ENCODE data around the gene TRPV3.
"Not testable (repeated sequence)": the region's sequence is repeated elsewhere in the genome, so short reads cannot be mapped to it uniquely, and the experiment has no call there.

TRPV3 gene

DNA sequence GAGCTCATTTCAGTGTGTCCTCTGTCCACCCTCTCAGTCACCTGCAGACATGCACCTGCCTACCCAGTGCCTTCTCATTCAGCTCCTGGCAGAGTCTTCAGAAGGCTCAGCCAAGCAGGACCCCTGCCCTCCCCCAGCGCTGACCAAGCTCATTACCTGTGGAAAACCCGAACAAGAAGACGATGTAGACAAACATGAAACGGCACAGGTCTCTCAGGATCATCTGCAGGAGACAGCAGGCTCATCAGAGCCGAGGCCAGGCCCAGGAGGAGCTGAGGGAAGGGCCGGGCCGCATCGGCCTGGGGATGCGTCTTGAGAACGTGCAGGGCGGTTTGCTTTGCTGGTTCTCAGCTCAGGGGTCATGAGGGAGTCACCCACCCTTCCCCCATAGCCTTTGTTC, 19.4 kb upstream of the TRPV3 start:
- no peak for DNase-seq
- in situ Hi-C loops (cut with MboI; ENCODE audit: low pct_unique_long_range_greater_than_20kb, low sequenced_read_pairs) = no loop called here

DNA sequence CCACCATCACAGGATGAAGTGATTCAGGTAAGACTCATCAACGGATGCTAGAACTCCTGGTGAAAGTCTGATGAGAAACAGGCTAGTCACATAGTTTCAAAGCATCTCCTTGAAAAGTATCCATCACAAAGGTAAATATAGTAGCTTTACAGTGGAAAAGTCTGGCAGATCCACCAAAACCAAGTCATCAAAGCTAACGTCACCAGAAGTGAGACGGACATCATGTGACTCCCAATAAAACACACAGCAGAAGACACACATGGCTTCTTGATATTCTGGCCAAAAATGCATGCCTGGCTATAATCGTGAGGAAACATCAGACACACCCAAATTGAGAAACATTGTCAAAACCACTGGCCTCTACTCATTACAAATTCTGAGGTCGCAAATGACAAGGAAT, 17.9 kb upstream of the TRPV3 start:
- DNase-seq = no peak
- in situ Hi-C loops (cut with MboI; ENCODE audit: low pct_unique_long_range_greater_than_20kb, low sequenced_read_pairs) = no loop called here

- no peak for DNase-seq
- in situ Hi-C loops (cut with MboI; ENCODE audit: low pct_unique_long_range_greater_than_20kb, low sequenced_read_pairs) = no loop called here
These were observed 16.6 kb upstream of the TRPV3 start for GRCh38 chr17:3574231-3574630.

- in situ Hi-C loops (cut with MboI; ENCODE audit: low pct_unique_long_range_greater_than_20kb, low sequenced_read_pairs) = no loop called here
- DNase-seq = no peak
These were observed 15.9 kb upstream of the TRPV3 start for GRCh38 chr17:3573246-3574100.

DNA sequence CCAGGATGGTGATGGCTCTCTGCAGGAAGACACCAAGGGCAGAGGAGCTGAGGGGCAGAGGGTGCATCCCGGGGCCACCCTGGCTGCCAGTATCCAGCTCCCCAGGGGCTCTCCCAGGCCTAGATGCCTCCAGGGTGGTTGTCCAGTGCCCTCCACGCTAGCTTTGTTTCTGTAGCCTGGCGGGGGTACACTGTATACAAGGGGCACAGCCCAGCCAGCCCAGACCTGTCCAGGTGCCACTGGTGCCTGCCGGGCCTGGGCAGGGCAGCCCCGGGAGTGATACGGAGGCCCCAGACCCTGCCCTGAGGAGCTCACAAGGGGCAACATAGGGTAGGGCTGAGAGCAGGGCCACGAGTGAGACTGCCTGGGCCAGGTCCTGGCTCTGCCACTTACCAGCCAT, 14.6 kb upstream of the TRPV3 start:
- in situ Hi-C loops (cut with MboI; ENCODE audit: low pct_unique_long_range_greater_than_20kb, low sequenced_read_pairs) = no loop called here

DNA sequence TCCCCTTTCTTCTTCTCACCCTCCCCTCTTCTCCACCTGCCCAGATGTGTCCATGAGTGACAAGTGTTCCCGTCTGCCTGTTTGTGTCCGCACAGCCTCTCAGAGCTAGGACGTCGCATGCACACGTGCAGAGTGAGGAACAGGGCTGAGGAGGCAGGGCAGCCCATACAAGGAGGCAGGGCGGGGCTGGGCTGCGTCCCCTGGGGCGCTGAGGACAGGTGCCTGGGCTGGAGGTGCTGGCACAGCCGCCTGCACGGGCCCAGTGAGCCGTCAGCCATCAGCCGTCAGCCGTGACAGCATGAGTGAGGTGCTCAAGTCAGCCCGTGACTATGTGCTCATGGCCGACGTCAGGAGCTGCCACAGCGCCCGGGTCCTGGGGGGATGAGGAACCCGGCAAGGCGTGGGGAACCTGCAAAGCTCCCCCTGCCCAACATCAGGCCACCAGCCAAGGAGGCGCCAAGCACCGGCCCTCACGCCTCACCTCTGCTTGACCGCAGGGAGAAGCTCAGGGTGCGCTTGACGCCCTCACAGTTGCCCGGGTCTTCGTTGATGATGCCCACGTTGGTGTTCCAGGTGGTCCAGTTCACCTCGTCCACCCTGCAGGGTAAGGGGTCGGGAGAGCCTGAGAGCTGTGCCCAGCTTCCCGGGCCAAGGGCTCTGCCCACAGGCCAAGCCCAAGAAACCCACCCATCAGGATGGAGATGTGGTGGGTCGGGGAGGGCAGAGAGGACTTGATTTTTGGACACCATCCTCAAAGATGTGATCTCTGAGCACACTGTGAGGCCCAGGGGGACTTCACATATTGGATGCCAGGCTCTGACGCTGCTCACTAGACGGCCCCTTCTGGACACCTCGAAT, 13.7 kb upstream of the TRPV3 start:
- no peak for DNase-seq
- in situ Hi-C loops (cut with MboI; ENCODE audit: low pct_unique_long_range_greater_than_20kb, low sequenced_read_pairs) = no loop called here

More for the DNA sequence above, 14.6 kb upstream of the TRPV3 start:
- no peak for DNase-seq

DNA sequence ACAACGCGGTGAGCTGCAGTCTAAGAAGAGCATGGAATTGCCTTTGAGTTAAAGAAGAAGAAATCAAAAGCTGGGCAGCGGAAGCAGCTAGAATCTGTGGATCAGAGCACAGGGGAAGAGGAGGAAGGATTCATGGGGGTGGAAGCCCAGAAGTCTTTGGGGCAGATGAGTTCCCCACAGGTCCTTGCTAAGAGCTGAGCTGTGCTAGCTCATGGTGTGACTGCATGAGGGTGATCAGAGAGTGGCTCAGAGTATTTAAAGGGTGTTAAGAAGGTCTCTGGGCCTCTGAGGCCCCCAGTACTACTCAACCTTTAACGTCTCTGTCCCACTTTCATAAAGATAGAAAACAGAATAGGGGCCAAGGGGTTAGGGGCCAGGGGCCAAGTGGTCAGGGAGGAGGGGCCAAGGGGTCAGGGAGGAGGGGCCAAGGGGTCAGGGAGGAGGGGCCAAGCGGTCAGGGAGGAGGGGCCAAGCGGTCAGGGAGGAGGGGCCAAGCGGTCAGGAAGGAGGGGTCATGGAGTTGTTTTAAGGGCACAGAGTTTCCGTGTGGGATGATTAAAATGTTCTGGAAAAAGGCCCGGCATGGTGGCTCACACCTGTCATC, 12.0 kb upstream of the TRPV3 start:
- in situ Hi-C loops (cut with MboI; ENCODE audit: low pct_unique_long_range_greater_than_20kb, low sequenced_read_pairs) = no loop called here
- DNase-seq = no peak

DNA sequence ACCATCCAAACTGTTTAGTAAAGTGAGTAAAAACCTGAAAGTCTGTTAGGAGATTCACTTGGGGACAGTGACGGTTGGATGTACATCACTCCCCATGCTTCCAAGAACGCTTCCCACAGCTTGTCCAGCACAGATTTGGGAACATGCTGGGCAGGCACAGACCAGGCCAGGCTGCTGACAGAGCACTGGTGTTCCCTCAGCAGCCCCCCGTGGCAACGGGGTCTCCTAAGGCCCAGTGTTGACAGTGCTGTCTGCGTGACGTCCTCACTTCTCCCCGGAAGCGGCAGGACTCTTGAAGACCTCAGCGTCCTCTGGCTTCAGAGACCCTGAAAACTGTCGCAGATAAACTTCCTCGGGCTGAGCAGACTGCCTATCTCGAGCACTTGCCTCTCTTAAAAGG, 8.9 kb upstream of the TRPV3 start:
- in situ Hi-C loops (cut with MboI; ENCODE audit: low pct_unique_long_range_greater_than_20kb, low sequenced_read_pairs) = no loop called here
- no peak for DNase-seq

- in situ Hi-C loops (cut with MboI; ENCODE audit: low pct_unique_long_range_greater_than_20kb, low sequenced_read_pairs) = no loop called here
- no peak for DNase-seq
These were observed 7.5 kb upstream of the TRPV3 start for GRCh38 chr17:3565143-3565542.

DNA sequence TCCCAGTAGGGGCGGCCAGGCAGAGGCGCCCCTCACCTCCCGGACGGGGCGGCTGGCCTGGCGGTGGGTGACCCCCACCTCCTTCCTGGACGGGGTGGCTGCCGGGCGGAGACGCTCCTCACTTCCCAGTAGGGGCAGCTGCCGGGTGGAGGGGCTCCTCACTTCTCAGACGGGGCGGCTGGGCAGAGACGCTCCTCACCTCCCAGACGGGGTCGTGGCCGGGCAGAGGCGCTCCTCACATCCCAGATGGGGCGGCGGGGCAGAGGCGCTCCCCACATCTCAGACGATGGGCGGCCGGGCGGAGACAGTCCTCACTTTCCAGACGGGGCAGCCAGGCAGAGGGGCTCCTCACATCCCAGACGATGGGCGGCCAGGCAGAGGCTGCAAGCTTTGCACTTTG, 6.6 kb upstream of the TRPV3 start:
- DNase-seq; in situ Hi-C loops (cut with MboI; ENCODE audit: low pct_unique_long_range_greater_than_20kb, low sequenced_read_pairs): not testable (repeated sequence)

DNA sequence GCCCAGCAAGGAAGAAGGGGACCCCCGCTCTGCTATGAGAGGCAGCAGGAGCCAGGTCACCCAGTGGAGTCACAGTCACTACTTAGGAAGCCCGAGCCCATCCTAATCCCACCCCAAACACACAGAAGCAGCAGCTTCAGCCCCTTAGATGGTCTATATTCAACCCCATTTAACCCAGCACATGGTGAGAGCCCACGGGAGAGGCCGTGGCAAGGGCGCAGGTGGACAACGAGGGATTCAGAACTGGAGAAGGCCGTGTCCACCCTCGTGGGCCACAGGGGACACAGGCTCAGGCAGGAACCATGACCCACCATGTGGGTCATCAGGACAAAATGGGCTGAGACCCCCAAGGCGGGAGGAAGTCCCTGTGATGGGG, 1.6 kb upstream of the TRPV3 start:
- in situ Hi-C loops (cut with MboI; ENCODE audit: low pct_unique_long_range_greater_than_20kb, low sequenced_read_pairs) = no loop called here
- DNase-seq = no peak

DNA sequence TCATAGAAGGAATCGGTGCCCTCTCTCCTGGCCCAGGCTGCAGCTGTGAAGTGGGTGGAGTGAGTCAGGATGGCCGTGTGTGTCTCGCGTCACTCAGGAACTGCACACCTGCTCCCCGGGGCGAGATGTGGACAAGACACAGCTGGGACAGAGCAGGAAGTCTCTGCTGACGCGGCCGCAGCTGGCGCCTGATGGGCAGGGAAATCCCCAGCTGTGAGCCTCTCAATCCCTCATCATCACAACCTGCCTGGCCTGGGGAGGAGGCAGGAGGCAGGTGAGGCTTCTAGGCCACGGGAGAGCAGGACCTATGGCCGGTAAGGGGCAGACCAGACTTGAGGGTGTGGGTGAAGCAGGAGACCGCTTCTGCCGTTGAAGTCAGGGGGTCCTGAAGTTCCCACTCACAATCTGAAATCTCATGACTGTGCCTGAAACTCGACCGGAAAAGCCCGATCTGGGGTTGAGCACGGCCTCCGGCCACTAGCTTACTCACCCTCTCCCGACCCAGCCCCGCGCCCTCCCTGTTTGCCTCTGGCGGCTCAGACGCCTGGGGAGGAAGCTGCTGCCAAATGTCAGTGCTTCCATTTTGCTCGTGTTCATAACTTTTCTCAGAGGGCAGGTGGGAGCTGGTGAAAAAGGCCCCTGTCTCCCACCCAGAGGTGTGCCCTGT, 1.1 kb upstream of the TRPV3 start:
- in situ Hi-C loops (cut with MboI; ENCODE audit: low pct_unique_long_range_greater_than_20kb, low sequenced_read_pairs) = no loop called here
- DNase-seq = no peak

- in situ Hi-C loops (cut with MboI; ENCODE audit: low pct_unique_long_range_greater_than_20kb, low sequenced_read_pairs) = no loop called here
- no peak for DNase-seq
These were observed 470 bp downstream of the TRPV3 start for GRCh38 chr17:3556916-3557767.

DNA sequence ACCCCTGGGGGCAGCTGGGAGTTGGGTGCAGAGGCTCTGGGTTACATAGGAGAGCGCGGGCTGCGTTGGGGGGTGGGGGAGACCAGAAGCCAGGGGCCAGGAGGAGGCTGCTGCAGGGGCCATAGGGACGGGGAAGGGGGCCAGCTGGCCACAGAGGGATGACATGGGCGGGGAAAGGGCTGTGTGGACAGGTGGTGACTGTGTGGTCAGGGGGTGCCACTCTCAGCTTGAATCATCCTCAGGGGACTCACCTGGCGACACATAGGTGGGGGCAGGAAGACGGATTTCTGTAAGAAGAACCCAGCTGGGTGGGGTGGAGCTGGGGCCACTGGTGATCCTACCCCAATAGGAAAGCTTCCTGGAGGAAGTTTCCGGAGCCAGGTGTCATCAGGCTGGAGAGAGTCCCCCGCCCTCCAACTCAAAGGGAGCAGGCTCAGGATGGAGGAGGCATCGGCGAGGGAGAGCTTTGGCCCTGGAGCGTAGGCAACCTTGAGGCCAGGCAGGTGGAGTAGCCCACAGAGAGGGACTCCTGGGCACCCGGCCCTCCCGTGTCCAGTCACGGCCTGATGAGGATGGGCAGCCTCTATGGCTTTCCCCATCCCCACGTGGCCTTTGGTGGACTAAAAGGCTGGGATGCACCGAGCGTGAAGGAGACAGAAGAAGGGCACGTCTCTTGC, 1.2 kb downstream of the TRPV3 start:
- DNase-seq = no peak
- in situ Hi-C loops (cut with MboI; ENCODE audit: low pct_unique_long_range_greater_than_20kb, low sequenced_read_pairs) = no loop called here

DNA sequence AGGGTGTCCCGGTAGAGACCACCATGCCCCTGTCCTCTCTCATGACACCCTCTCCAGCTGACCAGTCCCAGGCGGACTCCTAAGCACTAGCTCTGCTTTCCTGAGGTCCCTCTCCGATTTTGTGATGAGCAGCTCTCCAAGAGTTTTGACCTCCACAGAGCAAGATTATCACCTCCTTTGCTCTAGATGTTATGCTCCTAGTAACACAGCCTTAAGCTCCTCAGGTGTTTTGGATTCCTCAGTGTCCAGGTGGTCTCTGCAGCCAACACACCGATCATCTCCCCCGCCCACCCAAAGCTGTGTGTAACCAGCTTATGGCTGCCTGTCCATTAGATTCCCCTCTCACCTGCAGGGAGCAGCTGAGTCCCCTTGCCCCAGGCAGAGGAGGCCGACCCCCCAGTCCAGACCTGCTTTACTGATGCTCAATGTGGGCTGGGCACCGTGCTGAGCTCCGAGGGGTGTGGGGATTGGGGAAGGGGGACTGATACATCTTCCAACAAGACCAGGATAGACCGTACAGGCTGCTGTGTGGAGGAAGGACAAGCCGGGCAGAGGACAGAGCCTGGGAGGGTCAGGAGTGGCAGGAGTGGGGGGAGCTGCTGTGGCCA, 2.3 kb downstream of the TRPV3 start:
- in situ Hi-C loops (cut with MboI; ENCODE audit: low pct_unique_long_range_greater_than_20kb, low sequenced_read_pairs) = no loop called here
- no peak for DNase-seq

GRCh38 chr17:3554440-3554839, 3.2 kb downstream of the TRPV3 start:
- in situ Hi-C loops (cut with MboI; ENCODE audit: low pct_unique_long_range_greater_than_20kb, low sequenced_read_pairs) = no loop called here
- no peak for DNase-seq

DNA sequence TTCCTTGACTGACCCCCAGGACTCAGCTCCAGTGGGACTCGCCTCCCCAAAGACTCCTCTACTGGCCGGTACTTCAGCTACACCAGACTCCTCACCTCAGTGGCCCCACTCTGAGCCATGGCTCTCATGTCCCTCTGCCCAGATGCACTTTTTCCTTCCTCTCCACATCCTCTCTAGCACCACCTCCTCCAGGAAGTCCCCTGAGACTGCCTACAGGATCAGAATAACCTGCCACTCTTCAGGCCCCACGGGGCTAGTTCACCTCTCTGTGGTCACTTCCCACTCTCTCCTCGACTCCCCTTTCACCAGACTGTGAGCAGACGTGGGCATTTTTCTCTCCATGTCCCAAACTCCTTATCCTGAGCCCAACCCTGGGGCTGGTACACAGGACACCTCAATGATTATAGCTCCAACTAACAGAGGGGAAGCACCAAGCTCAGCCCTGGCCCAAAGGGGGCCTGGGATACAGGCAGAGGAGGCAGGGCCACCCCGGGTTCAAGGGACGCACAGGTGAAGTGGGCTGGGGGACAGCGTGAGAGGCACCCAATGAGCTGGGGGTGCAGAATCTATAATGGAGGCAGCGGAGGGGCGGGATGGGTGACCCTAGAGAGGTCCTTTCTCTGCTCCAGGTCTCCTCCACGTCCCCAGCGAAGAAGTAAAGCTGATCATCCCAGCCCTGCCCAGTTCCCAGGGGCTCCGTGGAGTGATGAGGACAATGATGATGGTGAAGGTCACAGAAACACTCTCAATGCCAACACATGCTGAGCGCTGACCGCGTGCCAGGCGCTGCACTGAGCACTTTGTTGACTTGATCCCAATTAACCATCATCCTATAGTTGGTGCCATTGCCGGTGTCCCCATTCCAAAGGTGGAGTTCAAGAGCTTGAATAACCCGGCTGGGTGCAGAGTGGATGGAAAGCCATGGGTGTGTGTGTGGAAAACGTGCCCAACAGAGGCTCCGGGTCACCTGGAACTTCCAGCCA, 3.9 kb downstream of the TRPV3 start:
- in situ Hi-C loops (cut with MboI; ENCODE audit: low pct_unique_long_range_greater_than_20kb, low sequenced_read_pairs) = no loop called here
- no peak for DNase-seq
